Choroid plexus epithelial cell (primary cell): ENCODE results near the gene SAMD9.
"Not testable (repeated sequence)": the region's sequence is repeated elsewhere in the genome, so short reads cannot be mapped to it uniquely, and the experiment has no call there.

Experiments
- DNase-seq: peaks from one replicate; pipeline ENCODE4 v3.0.0-alpha.2; 2010; ENCODE audit warnings: low read depth
- H3K4me3 ChIP-seq: 2 replicates; pipeline ENCODE4 v1.5.1; 2011; ENCODE audit warnings: low read depth, mild to moderate bottlenecking, control low read depth, low read length, moderate library complexity
- TF ChIP-seq, protein P1 (sequence below): conservative IDR thresholded peaks from 2 replicates; pipeline ENCODE4 v1.5.1; 2011; ENCODE audit warnings: low read depth, mild to moderate bottlenecking, control low read depth, inconsistent platforms, low read length, moderate library complexity

Gene SAMD9

DNA sequence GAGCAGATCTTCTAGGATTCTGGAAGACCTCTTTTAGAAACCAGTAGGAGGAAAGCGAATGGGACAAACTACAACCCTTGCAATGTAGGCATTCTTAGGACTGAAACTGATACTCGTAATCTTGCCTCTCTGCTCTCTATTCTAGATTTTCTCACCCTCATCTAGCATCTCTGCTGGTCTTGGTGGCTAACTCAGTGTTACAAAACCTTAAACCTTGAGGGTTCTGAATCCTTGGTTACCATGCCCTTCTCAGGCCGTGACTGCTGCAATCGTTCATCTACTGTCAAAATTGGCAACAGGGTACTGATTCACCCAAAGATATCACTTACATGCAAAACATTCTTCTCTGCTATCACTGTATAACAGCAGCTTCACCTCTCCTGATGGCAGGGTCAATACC, 55.2 kb downstream of the SAMD9 start:
- DNase-seq: no peak
- TF ChIP-seq, protein P1, sequence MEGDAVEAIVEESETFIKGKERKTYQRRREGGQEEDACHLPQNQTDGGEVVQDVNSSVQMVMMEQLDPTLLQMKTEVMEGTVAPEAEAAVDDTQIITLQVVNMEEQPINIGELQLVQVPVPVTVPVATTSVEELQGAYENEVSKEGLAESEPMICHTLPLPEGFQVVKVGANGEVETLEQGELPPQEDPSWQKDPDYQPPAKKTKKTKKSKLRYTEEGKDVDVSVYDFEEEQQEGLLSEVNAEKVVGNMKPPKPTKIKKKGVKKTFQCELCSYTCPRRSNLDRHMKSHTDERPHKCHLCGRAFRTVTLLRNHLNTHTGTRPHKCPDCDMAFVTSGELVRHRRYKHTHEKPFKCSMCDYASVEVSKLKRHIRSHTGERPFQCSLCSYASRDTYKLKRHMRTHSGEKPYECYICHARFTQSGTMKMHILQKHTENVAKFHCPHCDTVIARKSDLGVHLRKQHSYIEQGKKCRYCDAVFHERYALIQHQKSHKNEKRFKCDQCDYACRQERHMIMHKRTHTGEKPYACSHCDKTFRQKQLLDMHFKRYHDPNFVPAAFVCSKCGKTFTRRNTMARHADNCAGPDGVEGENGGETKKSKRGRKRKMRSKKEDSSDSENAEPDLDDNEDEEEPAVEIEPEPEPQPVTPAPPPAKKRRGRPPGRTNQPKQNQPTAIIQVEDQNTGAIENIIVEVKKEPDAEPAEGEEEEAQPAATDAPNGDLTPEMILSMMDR: no peak
- no peak overlapping the region for H3K4me3 ChIP-seq

DNA sequence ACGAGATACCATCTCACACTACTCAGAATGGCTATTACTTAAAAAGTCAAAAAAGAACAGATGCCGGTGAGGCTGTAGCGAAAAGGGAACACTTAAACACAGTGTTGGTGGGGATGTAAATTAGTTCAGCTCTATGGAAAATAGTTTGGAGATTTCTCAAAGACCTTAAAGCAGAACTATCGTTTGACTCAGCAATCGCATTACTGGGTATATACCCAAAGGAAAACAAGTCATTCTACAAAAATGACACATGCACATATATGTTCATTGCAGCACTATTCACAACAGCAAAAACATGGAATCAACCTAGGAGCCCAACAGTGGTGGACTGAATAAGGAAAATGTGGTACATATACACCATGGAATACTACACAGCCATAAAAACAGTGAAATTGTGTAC, 56.9 kb downstream of the SAMD9 start:
- TF ChIP-seq, protein P1: no peak
- DNase-seq: no peak

DNA sequence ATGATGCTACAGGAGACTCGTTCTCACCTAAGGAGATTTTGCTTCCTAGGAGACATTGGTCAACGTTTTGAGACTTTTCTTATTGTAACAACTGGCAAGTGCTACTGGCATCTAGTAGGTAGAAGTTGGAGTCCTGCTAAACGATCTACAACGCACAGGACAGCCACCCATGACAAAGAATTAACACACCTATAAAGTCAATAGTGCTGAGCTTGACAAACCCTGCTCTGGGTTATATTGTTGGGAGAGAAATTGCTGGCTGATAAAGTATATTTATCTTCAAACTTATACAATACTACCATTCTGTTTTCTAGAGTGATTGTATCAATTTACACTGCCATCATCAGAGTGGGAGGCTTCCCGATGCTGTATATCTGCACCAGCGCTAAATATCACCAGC, 57.8 kb downstream of the SAMD9 start:
- DNase-seq: no peak
- no peak overlapping the region for H3K4me3 ChIP-seq
- TF ChIP-seq, protein P1: no peak

More for the DNA sequence above, 56.9 kb downstream of the SAMD9 start:
- no peak overlapping the region for H3K4me3 ChIP-seq

DNA sequence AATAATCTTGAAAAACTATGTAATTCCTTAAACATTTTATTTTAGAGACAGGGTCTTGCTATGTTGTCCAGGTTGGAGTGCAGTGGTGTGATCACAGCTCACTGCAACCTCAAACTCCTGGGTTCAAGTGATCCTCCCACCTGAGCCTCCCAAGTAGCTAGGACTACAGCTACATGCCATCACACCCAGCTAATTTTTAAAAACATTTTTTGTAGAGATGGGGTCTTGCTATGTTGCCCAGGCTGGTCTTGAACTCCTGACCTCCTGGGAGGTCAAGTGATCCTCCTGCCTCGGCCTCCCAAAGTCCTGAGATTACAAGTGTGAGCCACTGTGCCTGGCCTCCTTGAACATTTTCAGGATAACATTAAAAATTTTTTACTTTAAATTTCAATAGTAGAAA, 61.2 kb downstream of the SAMD9 start:
- H3K4me3 ChIP-seq, DNase-seq: not testable (repeated sequence)

DNA sequence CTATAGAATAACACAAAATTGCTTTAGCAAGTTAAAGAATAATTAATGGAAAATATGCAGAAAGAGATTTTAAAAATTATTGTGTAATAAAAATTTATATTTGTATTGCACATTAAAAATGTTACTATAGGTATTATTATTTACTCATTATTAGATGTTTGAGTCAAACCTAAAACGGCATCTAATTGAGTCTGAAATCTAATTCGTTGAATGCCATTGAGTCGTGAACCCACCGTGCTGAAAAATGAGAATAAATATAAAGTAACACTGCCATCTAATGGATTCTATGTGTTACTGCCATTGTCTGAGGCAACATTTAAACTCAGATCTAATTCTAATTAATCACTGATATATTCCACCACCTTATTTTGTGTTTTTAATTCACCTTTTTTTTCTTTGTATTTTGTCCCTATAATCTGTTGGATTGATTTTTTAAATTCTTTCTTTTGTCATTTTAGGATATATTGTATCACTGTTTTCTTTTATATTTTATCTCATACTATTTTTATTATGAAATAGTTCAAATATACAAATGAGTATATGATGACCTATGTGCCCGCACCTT, 62.2 kb downstream of the SAMD9 start:
- peak; percentile 68 for DNase-seq
- TF ChIP-seq, protein P1: peak; percentile 63
- H3K4me3 ChIP-seq: no peak overlapping the region

DNA sequence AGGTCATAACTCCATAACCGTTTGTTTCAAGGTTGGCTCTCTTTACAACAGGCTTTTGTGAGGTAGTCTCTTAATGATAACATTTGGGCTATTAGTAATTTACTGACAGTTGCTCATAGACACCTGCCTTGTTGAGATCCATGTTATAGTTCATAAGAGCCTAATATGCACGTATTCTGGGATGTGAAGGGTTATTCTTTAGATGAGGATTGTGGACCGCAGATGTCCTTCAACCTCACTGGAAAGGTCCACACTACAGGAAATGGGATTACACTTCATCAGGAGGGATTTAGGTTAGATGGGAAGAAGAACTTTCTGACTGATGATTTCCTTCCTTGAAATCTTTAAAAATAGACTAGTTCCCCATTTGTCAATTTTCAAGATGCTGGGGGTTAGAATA, 62.8 kb downstream of the SAMD9 start:
- TF ChIP-seq, protein P1: no peak
- no peak for DNase-seq
- no peak overlapping the region for H3K4me3 ChIP-seq

DNA sequence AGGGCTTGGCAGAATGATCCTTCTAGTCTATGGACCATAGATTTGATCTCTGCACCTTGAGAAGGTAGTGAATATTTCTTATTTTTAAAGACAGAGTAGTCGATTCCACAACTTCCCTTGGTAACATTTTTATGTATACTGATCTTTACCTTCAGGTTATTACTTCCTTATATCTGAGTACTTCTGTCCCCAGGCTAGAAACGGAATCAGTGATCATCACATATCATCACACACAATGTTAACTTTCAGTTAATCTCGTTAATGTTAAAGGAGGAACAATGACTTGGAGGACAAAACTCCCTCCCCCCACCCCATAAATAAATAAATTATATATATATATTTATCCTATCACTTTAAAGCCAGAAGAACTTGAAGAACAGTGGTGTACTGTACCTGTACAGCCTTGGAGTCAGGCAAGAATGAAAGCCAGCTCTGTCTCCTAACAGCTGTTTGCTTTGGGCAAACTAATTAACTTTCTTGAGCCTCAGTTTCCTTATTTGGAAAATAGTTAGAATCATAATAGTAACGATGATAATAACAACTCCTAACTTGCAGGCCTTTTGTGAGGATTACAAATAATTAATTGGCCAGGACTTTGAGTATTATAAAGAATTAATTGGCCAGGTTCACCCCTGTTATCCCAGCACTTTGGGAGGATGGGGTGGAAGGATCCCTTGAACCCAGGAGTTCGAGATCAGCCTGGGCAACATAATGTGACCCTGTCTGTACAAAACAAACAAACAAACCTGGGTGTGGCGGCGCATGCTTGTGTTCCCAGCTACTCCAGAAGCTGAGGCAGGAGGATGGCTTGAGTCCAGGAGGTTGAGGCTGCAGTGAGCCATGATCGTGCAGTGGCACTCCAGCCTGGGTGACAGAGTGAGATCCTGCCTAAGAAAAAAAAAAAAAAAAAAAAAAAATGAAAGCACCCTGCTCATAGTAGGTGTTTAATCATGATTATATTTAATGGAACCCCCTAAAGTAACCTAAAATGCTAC, 63.5 kb downstream of the SAMD9 start:
- TF ChIP-seq, protein P1: no peak
- no peak for DNase-seq
- H3K4me3 ChIP-seq: no peak overlapping the region
